ENCODE measurements around the gene BIRC2.
"Not testable (repeated sequence)": the region's sequence is repeated elsewhere in the genome, so short reads cannot be mapped to it uniquely, and the experiment has no call there.

BIRC2 gene

GRCh38 chr11:102323542-102324251 lies 23.3 kb upstream of the BIRC2 start:
- no peak for DNase-seq

GRCh38 chr11:102325088-102325487 lies 21.9 kb upstream of the BIRC2 start:
- DNase-seq = no peak

- no peak for DNase-seq
These were observed 18.3 kb upstream of the BIRC2 start for GRCh38 chr11:102328748-102329147.

- DNase-seq = no peak
These were observed 16.8 kb upstream of the BIRC2 start for GRCh38 chr11:102330231-102330630.

- no peak for DNase-seq
These were observed 15.7 kb upstream of the BIRC2 start for GRCh38 chr11:102331341-102331740.

GRCh38 chr11:102332611-102332994 lies 14.4 kb upstream of the BIRC2 start:
- DNase-seq = no peak

- no peak for DNase-seq
These were observed 8.5 kb upstream of the BIRC2 start for GRCh38 chr11:102338479-102339010.

- DNase-seq = not testable (repeated sequence)
These were observed 5.7 kb upstream of the BIRC2 start for GRCh38 chr11:102341311-102341710.

GRCh38 chr11:102341844-102342318 lies 5.1 kb upstream of the BIRC2 start:
- DNase-seq = peak; percentile 78

- DNase-seq = no peak
These were observed 3.2 kb upstream of the BIRC2 start for GRCh38 chr11:102343809-102344208.

- DNase-seq = peak; percentile 15
These were observed 1.1 kb upstream of the BIRC2 start for GRCh38 chr11:102345904-102346303.

GRCh38 chr11:102346456-102346747 lies 612 bp upstream of the BIRC2 start:
- DNase-seq = no peak

- DNase-seq = peak; percentile 18
These were observed 702 bp downstream of the BIRC2 start for GRCh38 chr11:102347462-102348370.

GRCh38 chr11:102357116-102357515 lies 10.1 kb downstream of the BIRC2 start:
- DNase-seq = no peak

- DNase-seq = no peak
These were observed 12.4 kb downstream of the BIRC2 start for GRCh38 chr11:102359372-102359771.

GRCh38 chr11:102360681-102361080 lies 13.7 kb downstream of the BIRC2 start:
- no peak for DNase-seq

GRCh38 chr11:102361086-102362031 lies 14.3 kb downstream of the BIRC2 start:
- peak; percentile 12 for DNase-seq

GRCh38 chr11:102364991-102365390 lies 18.0 kb downstream of the BIRC2 start:
- DNase-seq = no peak

GRCh38 chr11:102367364-102367763 lies 20.4 kb downstream of the BIRC2 start:
- no peak for DNase-seq

GRCh38 chr11:102368472-102368871 lies 21.5 kb downstream of the BIRC2 start:
- no peak for DNase-seq

GRCh38 chr11:102374633-102375424 lies 27.8 kb downstream of the BIRC2 start:
- not testable (repeated sequence) for DNase-seq
